ES-I3 (cell line): ENCODE measurements around the gene ATP7B.

ENCODE experiments used
- H3K36me3 ChIP-seq: 2 replicates; pipeline ENCODE4 v1.6.1; 2013; ENCODE audit warnings: mild to moderate bottlenecking, low read length, control low read depth, moderate library complexity; ENCODE audit not compliant: insufficient read depth
- H3K4me1 ChIP-seq: 2 replicates; pipeline ENCODE4 v1.6.1; 2013; ENCODE audit warnings: mild to moderate bottlenecking, control low read depth, low read length; ENCODE audit not compliant: insufficient read depth
- H3K9ac ChIP-seq: 2 replicates; pipeline ENCODE4 v1.6.1; 2013; ENCODE audit warnings: low read depth, mild to moderate bottlenecking, low read length, moderate library complexity
- H3K9me3 ChIP-seq: 2 replicates; pipeline ENCODE4 v1.6.1; 2013; ENCODE audit warnings: mild to moderate bottlenecking, low read length, moderate library complexity; ENCODE audit not compliant: control insufficient read depth, insufficient read depth

ATP7B gene

DNA sequence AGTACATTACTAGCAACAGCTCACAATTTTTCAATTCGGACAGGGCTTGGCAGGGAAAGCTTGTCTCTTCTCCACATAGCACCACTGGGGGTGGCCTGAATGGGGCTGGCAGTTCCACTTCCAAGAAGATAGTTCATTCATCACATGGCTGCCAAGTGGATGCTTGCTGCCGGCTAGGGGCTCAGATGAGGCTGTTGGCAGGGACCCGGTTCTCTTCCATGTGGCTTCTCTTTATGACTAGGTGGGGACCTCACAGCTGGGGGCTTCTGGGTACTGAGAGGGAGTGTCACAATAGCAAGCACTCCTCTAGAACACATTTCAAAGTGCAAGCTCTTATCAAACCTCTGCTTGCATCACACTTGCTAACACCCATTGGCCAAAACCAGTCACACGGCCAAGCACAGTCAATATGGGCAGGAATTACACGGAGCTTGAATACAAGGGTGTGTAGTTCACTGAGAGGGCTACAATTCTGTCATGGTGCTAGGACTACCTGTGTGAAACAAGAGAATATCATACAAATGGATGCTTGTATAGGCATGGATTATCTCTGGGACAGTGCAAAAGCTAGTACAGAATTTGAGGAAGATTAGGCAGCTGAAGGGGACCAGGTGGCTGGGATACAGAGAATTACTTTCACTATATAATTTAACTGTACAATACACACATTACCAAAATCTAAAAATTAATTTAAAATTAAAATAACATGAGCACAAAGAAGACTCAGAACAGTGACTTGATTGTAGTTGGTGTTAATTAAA is 32.3 kb downstream of the ATP7B start:
- Histone ChIP-seq H3K36me3 (no peaks in the 10 kb centered on the region), H3K9me3 (no peaks in the 10 kb centered on the region), H3K9ac (no peak overlapping the region), H3K4me1 (no peaks in the 10 kb centered on the region)

DNA sequence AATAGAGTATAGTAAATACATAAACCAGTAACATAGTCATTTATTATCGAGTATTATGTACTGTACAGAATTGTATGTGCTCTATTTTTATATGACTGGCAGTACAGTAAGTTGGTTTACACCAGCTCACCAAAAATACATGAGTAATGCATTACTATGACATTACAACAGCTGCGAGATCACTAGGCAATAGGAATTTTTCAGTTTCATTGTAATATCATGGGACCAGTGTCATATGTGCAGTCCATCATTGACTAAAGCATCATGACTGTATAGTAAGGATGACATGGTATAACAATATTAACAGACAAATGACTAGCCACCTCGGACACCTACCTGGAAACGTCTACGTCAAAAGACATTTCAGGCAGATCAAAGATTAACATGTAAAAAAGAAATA is 33.6 kb downstream of the ATP7B start:
- H3K9me3 ChIP-seq, result no peaks in the 10 kb centered on the region
- no peak overlapping the region for H3K9ac ChIP-seq
- no peaks in the 10 kb centered on the region for H3K4me1 ChIP-seq
- H3K36me3 ChIP-seq, result no peaks in the 10 kb centered on the region

DNA sequence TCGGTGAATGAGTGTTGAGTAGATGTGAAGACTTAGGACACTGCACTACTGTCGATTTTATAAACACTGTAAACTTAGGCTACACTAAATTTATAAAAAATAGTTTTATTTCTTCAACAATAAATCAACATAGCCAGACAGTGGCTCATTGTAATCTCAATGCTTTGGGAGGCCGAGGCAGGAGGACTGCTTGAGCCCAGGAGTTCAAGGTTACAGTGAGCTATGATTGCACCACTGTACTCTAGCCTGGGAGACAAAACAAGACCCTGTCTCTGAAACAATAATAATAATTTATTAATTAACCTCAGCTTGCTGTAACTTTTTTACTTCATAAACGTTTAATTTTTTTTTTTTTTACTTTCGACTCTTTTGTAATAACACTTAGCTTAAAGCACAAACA is 34.4 kb downstream of the ATP7B start:
- Histone ChIP-seq H3K9ac (no peak overlapping the region), H3K4me1 (no peaks in the 10 kb centered on the region), H3K9me3 (no peaks in the 10 kb centered on the region), H3K36me3 (no peaks in the 10 kb centered on the region)

DNA sequence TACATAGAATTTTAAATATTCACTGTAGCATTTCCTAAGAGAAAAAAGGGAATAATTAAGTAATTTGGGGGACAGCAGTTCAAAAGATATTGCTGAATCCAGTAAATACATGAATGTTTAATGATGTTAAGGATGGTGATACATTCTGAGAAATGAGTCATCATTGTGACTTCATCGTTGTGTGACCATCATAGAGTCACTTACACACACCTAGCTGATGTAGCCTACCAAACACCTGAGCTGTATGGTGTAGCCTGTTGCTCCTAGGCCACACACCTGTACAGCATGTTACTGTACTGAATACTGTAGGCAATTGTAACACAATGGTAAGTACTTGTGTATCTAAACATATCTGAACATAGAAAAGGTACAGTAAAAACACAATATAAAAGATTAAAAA is 34.8 kb downstream of the ATP7B start:
- H3K36me3 ChIP-seq, result no peaks in the 10 kb centered on the region
- H3K9me3 ChIP-seq, result no peaks in the 10 kb centered on the region
- H3K9ac ChIP-seq, result no peak overlapping the region
- no peaks in the 10 kb centered on the region for H3K4me1 ChIP-seq

DNA sequence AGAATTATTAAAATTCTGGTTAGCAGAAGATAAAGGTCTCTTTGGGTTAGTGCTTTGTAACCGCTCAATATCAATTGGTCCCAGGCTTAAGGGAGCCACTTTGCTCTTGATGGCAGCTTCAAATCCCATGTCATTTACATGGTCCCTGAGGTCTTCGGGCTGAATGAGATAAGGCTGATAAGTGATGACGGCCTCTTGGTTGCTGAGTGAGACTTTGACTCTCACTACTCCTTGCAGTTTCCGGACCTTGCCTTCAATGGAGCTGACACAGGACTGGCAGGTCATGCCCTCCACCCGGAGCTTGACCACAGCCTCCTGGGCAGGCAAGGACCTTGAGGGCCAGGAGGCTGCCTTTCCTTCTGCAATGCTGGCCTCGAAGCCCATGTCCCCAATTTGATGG is 36.8 kb downstream of the ATP7B start:
- Histone ChIP-seq H3K36me3 (no peaks in the 10 kb centered on the region), H3K9me3 (no peaks in the 10 kb centered on the region), H3K4me1 (no peaks in the 10 kb centered on the region), H3K9ac (no peak overlapping the region)

DNA sequence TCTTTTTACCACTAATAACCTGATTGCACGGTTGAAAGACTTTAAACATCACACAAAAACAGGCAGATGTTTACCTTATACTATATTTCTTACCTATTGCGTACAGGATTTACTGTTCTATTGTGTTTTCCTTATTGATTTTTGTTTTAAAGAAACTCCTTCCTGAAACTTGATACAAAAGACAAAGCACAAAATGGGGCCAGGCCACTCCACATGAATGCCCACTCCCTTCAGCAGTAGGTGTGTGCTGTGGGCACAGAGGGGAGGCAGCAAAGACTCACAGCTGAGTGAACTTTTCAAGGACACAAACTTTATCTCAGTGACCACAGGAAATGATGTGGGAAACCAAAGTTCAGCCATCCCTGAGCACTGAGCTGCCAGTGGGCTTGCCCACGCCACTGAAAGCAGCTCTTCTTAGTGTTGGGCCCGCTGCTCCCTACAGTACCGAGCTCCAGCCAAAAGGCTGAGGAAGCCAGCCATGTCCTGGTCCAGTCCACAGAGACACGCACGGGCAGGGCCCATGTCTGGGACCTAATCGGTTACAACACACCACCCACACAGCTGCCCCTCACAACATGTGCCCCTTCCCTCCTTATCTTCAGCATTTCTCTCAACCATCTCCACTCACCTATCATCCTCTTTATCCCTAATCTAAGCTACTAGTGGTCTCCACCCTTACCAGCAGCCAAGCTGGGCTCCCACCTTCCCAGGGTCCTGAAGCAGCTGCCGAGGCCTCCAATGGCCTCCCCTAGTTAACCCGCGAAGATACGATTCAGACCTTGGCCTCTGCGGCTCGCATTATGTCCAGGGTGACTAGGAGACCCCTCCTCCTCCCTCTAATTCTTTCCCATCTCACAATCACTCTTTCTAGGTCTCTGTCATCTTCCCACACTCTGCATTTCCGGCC is 39.5 kb downstream of the ATP7B start:
- H3K9me3 ChIP-seq, result no peaks in the 10 kb centered on the region
- H3K4me1 ChIP-seq, result no peaks in the 10 kb centered on the region
- H3K36me3 ChIP-seq, result no peaks in the 10 kb centered on the region
- no peak overlapping the region for H3K9ac ChIP-seq

DNA sequence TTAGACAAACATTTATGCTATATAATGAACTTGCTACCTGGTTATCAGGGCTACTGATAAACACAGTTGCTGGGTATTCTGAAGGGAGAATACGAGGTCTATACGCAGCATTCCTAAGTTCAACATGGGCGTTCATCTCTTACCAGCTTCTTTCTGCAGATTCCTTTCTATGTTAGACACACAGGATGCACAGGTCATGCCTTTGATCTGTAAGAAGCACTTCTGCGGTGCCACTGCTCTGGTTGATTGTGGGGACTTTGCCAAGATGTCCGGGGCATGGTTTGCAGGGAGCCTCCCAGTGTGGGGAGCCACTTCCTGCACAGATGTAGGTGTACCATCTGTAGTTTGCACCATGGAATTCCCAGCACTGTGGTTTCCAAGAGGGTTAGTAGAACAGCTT is 40.9 kb downstream of the ATP7B start:
- H3K36me3 ChIP-seq, result no peaks in the 10 kb centered on the region

DNA sequence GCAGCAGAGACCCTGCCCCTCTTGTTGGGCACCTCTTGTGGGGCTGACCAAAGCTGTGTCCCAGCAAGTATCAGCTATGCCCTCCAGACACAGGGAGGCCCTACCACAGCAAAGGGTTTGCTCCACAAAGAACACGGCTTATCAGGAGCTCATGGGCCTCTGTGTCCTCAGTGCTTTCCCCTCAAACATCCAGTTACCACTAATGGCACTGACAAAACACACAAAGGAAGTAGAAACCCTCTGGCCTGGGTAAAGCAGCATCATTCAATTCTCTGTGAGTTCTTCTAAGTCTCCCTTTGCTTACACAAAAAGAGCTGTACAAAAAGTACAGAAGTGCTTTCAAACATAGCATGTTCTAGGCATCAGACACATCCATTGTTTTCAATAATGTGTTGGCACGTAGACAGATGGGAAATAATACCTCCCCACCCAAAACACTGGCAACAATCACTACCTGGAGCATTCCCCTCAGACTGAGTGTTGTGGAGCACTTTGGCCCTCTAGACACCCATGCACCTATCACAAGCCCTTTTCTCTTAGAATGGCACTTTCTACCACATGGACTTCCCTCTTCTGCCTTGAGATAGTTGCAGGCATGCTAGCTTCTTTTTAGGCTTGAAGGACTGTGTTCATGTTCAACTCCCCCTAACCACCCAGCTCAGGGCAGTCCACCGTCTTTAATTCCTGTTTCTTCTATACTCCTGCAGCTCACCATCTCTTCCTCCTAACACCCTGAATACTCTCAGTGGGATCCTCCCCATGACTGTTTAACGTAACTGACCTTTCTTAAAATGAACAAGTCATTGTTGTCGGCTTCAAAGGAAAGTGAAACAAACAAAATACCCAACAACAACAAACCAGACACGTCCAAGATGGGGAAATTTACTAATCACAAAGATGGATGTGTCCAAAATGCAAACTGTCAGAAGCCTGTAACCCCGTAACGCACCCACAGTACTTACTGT is 43.5 kb downstream of the ATP7B start:
- Histone ChIP-seq H3K4me1 (no peaks in the 10 kb centered on the region), H3K36me3 (no peaks in the 10 kb centered on the region), H3K9ac (no peak overlapping the region), H3K9me3 (no peaks in the 10 kb centered on the region)

More for the DNA sequence above, 40.9 kb downstream of the ATP7B start:
- no peaks in the 10 kb centered on the region for H3K9me3 ChIP-seq
- H3K9ac ChIP-seq, result no peak overlapping the region
- no peaks in the 10 kb centered on the region for H3K4me1 ChIP-seq

DNA sequence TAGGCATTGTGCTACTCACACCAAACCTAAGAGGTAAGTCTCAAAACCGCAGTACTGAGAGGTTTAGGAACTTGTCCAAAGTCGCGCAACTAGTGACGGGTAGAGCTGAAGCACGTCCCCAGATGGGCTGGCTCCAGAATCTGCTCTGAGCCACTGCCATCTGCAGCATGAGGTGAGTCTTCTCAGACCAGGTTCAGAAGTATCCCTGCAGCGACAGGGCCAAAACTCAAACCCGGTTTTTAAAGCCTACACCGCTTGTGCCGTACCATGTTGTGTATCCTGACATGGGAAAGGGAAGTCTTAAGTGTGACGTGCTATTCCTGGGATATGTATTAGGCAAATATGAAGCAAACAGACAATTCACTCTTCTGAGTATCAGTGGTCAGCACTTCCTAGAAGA is 45.1 kb downstream of the ATP7B start:
- Histone ChIP-seq H3K4me1 (no peaks in the 10 kb centered on the region), H3K9me3 (no peaks in the 10 kb centered on the region), H3K36me3 (no peaks in the 10 kb centered on the region), H3K9ac (no peak overlapping the region)

DNA sequence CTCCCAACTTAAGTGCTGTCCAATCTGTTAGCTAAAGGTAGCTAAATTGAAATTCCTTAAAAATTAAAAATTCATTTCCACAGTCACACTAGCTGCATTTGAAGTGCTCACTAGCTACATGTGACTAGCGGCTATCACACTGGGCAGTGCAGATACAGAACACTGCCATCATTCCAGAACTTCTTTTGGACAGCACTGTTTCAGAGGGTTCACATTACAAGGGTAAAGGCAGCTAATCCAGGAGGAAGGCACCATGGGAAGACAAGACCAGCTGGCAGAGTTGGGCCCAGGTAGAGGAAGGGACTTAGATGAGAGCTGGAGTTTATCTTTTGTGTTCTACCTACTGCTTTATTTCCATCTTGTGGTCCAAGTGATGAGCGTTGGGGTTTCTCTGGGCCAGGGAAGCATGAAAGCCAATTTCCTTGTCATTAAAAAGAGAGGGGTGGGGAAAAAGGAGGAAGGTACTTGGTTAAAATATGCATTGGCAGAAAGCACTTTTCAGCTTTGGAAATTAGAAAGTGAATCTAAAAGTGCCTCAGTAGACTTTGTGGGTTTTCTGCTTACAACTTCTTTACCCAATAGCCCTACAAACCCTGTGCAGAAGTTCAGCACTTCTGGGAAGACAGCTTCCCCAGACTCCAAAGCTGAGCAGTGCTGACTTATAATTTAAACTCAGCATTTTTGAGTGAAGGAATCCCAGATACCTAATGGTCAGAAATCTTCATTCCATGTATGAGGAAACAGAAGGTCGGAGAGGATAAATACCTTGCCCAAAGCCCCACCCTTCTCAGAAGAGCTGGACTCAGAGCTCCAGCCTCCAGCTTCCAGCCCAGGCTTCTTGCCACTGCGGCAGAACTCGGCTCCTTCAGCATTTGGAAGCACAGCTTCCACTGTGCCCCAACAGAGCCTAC is 49.5 kb downstream of the ATP7B start:
- Histone ChIP-seq H3K9ac (no peak overlapping the region), H3K36me3 (no peaks in the 10 kb centered on the region), H3K4me1 (no peaks in the 10 kb centered on the region), H3K9me3 (no peaks in the 10 kb centered on the region)

DNA sequence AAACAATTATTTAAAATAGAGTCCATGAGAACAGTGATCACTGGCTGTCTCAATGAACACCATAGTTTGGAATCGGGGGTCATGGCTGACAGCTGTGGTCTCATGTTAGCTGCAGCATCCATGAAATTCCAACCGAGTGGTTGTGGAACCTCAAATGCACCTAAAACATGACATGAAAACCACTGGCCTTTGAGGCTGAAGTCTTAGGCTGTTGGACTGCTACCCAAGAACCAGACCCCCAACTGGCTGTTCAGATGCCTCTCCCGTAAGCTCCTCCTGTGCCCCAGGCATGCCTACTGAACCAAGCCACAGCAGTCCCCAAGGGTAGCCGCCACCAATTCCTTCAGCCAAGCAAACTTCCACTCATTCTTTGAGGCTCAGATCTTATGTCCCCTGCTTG is 50.5 kb downstream of the ATP7B start:
- H3K4me1 ChIP-seq, result no peaks in the 10 kb centered on the region
- no peak overlapping the region for H3K9ac ChIP-seq
- no peaks in the 10 kb centered on the region for H3K36me3 ChIP-seq
- no peaks in the 10 kb centered on the region for H3K9me3 ChIP-seq

DNA sequence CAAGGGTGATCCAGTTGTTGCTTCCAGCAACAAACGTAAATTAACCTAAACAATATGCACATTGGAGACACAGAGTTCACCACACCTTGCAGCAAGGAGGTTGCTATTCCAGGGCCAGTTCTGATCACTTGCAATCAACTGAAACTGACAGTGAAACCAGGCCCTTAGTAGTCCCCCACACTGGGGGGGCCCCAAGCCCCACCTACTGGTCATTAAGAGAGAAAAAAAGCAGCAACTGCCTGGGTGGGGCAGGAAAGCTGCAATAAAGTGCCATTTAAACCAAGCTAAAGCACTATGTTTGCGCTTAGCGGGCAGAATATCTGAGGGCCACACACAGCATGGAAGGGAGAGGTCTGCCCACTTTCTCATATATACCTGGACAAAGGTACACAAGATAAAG is 51.5 kb downstream of the ATP7B start:
- no peaks in the 10 kb centered on the region for H3K9me3 ChIP-seq
- no peak overlapping the region for H3K9ac ChIP-seq
- no peaks in the 10 kb centered on the region for H3K36me3 ChIP-seq
- H3K4me1 ChIP-seq, result no peaks in the 10 kb centered on the region

DNA sequence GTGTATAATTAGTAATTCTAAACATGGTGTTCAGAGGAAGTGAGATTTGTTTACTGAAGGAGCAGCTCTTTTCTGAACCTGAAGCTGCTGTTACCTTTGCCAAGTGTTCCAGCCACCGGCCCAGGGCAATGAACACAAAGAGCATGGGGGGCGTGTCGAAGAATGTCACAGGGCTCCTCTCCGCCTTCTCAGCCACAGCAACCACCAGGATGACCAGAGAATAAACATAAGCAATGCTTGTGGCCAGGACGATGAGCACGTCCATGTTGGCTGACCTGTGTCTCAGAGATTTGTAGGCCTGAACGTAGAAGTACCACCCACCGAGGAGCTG is 53.1 kb downstream of the ATP7B start:
- no peaks in the 10 kb centered on the region for H3K4me1 ChIP-seq
- no peaks in the 10 kb centered on the region for H3K36me3 ChIP-seq
- no peak overlapping the region for H3K9ac ChIP-seq
- H3K9me3 ChIP-seq, result no peaks in the 10 kb centered on the region
